ENCODE measurements around the gene THSD8. TPM values are rescaled to one million over a fixed set of nuclear protein-coding genes. Genes with fewer than 3 reads are reported as not detected.

The THSD8 gene
- total and polyA plus RNA-seq, 8 donors, result 2.9 to 8.3 (median 5.1) TPM; not detected in 5

- Histone ChIP-seq H3K36me3 (no peaks in the 10 kb centered on the region), H3K4me3 (peak within 1 kb of the TSS; percentile 79 to 93 (median 86)), H3K4me1 (peaks cover 58 to 66% (median 61%) of the 10 kb centered on the region in 4 donors), H3K27ac (peak within 1 kb of the TSS; percentile 92 to 100 (median 99)), H3K9me3 (no peaks in the 10 kb centered on the region), H3K27me3 (no peaks in the 10 kb centered on the region)
- WGBS, 5 donors, result 0 to 1% (median 1%) methylated on average over 40 to 73 of the region's 73 CpGs
- TF ChIP-seq POLR2A (IDR thresholded peaks at IDR 0.05) (peak in 3 of 4 donors; percentile 97 to 100 (median 100)), CTCF (IDR thresholded peaks at IDR 0.05) (no peak), POLR2AphosphoS5 (IDR thresholded peaks at IDR 0.05) (peak; percentile 100), EP300 (IDR thresholded peaks at IDR 0.05) (peak; percentile 98)
- intact Hi-C loops (cut with DNase I; ENCODE audit: low total_unique reads), result no loop called here
- peak; percentile 99 for DNase-seq
These were observed 10.4 kb upstream of the THSD8 start, which contains the start of gene JUNB for GRCh38 chr19:12791345-12792050. Gene JUNB (plus strand): TSS chr19:12791486. CDS start chr19:12791772, 286 bp downstream.

- Histone ChIP-seq H3K4me3 (peak overlapping the region; percentile 79 to 93 (median 86)), H3K4me1 (peaks cover 51 to 61% (median 58%) of the 10 kb centered on the region in 4 donors), H3K27ac (peak overlapping the region; percentile 92 to 100 (median 99)), H3K36me3 (peaks cover 0 to 6% (median 5%) of the 10 kb centered on the region in 4 donors), H3K27me3 (no peaks in the 10 kb centered on the region), H3K9me3 (no peaks in the 10 kb centered on the region)
- 0 to 1% (median 0%) methylated on average over 46 to 84 of the region's 84 CpGs for WGBS, 5 donors
- intact Hi-C loops (cut with DNase I; ENCODE audit: low total_unique reads), result no loop called here
- peak; percentile 77 to 89 for DNase-seq
- TF ChIP-seq POLR2A (IDR thresholded peaks at IDR 0.05) (peak in 2 of 4 donors; percentile 5 to 7), POLR2AphosphoS5 (IDR thresholded peaks at IDR 0.05) (peak; percentile 47 to 92 (median 88)), EP300 (IDR thresholded peaks at IDR 0.05) (no peak), CTCF (IDR thresholded peaks at IDR 0.05) (no peak)
These were observed 9.6 kb upstream of the THSD8 start for GRCh38 chr19:12792051-12792852.

GRCh38 chr19:12792853-12793289 lies 9.0 kb upstream of the THSD8 start:
- 0 to 1% (median 0%) methylated on average over 22 of the region's 22 CpGs for WGBS, 5 donors
- no peak for DNase-seq
- H3K9me3 ChIP-seq, result no peaks in the 10 kb centered on the region
- H3K36me3 ChIP-seq, result peaks cover 0 to 11% (median 8%) of the 10 kb centered on the region in 4 donors
- H3K27ac ChIP-seq, result peak overlapping the region; percentile 92 to 100 (median 99)
- intact Hi-C loops (cut with DNase I; ENCODE audit: low total_unique reads), result no loop called here
- peaks cover 44 to 55% (median 52%) of the 10 kb centered on the region in 4 donors for H3K4me1 ChIP-seq
- peak overlapping the region; percentile 79 to 93 (median 86) for H3K4me3 ChIP-seq
- H3K27me3 ChIP-seq, result no peaks in the 10 kb centered on the region
- TF ChIP-seq EP300 (IDR thresholded peaks at IDR 0.05), result no peak
- TF ChIP-seq POLR2A (IDR thresholded peaks at IDR 0.05), result peak in 1 of 4 donors; percentile 7
- TF ChIP-seq CTCF (IDR thresholded peaks at IDR 0.05), result no peak
- peak in 1 of 3 donors; percentile 74 for TF ChIP-seq POLR2AphosphoS5 (IDR thresholded peaks at IDR 0.05)
